GM12872 (cell line): ENCODE measurements around the gene NR5A2.

Experiments
- CTCF ChIP-seq: IDR thresholded peaks from 3 replicates; pipeline ENCODE4 v1.5.1; 2011; ENCODE audit warnings: low read depth, mild to moderate bottlenecking, low read length, moderate library complexity; ENCODE audit not compliant: insufficient read depth

NR5A2 gene

GRCh38 chr1:200005165-200005564 is 22.3 kb upstream of the NR5A2 start:
- TF ChIP-seq CTCF: no peak

- no peak for TF ChIP-seq CTCF
Measured at GRCh38 chr1:200006711-200007110, 20.8 kb upstream of the NR5A2 start.

- TF ChIP-seq CTCF: no peak
Measured at GRCh38 chr1:200015811-200016210, 11.7 kb upstream of the NR5A2 start.

- TF ChIP-seq CTCF: no peak
Measured at GRCh38 chr1:200021577-200022238, 5.8 kb upstream of the NR5A2 start.

- no peak for TF ChIP-seq CTCF
Measured at GRCh38 chr1:200022239-200022804, 5.2 kb upstream of the NR5A2 start.

GRCh38 chr1:200028586-200029034 is 1.1 kb downstream of the NR5A2 start:
- TF ChIP-seq CTCF: no peak

GRCh38 chr1:200029035-200029821 is 1.7 kb downstream of the NR5A2 start:
- TF ChIP-seq CTCF: no peak
